ENCODE measurements around the gene ANXA11. TPM values are rescaled to one million over a fixed set of nuclear protein-coding genes. Genes with fewer than 3 reads are reported as not detected.
"Not testable (repeated sequence)": the region's sequence is repeated elsewhere in the genome, so short reads cannot be mapped to it uniquely, and the experiment has no call there.

ANXA11 gene
- total RNA-seq, 4 donors from 2014 or later = 134 to 247 (median 219) TPM

DNA sequence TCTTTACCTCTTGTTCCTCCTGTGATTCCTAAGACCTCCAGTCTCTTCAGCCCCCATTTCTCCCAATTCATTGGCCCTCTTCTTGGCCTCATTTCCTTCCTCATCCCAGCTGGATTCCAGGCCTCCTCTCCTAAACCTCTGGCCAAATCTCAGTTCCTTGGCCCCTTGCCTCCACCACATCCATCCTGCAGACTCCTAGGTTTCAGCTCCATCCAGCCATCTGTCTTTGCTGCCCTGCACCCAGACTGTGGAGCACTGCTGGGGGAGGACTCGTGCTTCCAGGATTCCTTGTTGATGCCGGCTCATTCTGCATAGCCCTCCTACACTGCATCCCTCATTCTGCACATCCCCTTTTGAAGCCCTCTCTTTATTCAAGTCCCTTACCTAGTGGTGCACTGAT is 66.1 kb downstream of the ANXA11 start:
- no peak for TF ChIP-seq POLR2A (IDR thresholded peaks at IDR 0.05)
- DNase-seq = no peak
- Histone ChIP-seq H3K9me3 (no peaks in the 10 kb centered on the region), H3K27me3 (peaks cover 36% of the 10 kb centered on the region), H3K4me1 (peaks cover 5 to 9% (median 6%) of the 10 kb centered on the region in 4 donors), H3K4me3 (no peak overlapping the region), H3K36me3 (no peaks in the 10 kb centered on the region), H3K27ac (no peak overlapping the region)
- intact Hi-C loops (cut with DNase I; ENCODE audit: low total_unique reads) (no loop called here), in situ Hi-C loops (cut with MboI; ENCODE audit: low pct_ligation_motif_present in 1 of 4, low pct_unique_long_range_greater_than_20kb in 1 of 4, low sequenced_read_pairs in 3 of 4) (no loop called here)
- 61 to 74% methylated on average over 2 of the region's 2 CpGs for WGBS, 2 donors (ENCODE audit: low coverage in 1 of 2)

DNA sequence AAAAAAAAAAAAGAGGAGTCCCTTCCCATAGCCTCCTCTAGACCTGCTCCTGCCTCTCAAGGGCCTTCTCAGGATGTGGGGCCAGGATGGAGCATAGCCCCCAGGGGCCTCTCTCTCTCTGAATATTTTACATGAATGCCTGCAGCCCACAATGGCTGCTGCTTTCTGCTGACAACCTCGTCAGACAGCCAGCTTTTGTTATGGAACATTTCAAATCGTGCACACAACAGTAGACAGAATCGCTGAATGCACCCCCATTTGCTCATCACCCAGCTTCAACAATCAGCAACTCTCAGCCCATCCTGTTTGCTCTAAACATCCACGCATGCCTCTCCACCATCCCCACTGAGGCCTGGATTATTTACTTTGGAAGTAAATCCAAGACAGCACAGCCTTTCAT is 67.4 kb downstream of the ANXA11 start:
- H3K4me3 ChIP-seq = no peak overlapping the region
- peak overlapping the region in 3 of 4 donors; percentile 58 to 71 (median 60) for H3K27ac ChIP-seq
- in situ Hi-C loops (cut with MboI; ENCODE audit: low pct_ligation_motif_present in 1 of 4, low pct_unique_long_range_greater_than_20kb in 1 of 4, low sequenced_read_pairs in 3 of 4) = no loop called here
- TF ChIP-seq CTCF (IDR thresholded peaks at IDR 0.05) (no peak), POLR2AphosphoS5 (IDR thresholded peaks at IDR 0.05) (no peak), POLR2A (IDR thresholded peaks at IDR 0.05) (no peak), EP300 (IDR thresholded peaks at IDR 0.05; ENCODE audit: low read depth) (no peak)
- no peaks in the 10 kb centered on the region for H3K9me3 ChIP-seq
- intact Hi-C loops (cut with DNase I; ENCODE audit: low total_unique reads) = no loop called here
- H3K36me3 ChIP-seq = no peaks in the 10 kb centered on the region
- H3K4me1 ChIP-seq = peaks cover 0 to 1% (median 0%) of the 10 kb centered on the region in 4 donors
- H3K27me3 ChIP-seq = peaks cover 50% of the 10 kb centered on the region
- no peak for DNase-seq
- WGBS, 2 donors (ENCODE audit: low coverage in 1 of 2) = 61 to 62% methylated on average over 3 to 4 of the region's 4 CpGs

GRCh38 chr10:80137031-80137862 is 68.1 kb downstream of the ANXA11 start:
- TF ChIP-seq EP300 (IDR thresholded peaks at IDR 0.05; ENCODE audit: low read depth) (no peak), CTCF (IDR thresholded peaks at IDR 0.05) (no peak), POLR2AphosphoS5 (IDR thresholded peaks at IDR 0.05) (no peak)
- 50 to 72% methylated on average over 1 to 12 of the region's 14 CpGs for WGBS, 2 donors (ENCODE audit: low coverage in 1 of 2)
- no peak for DNase-seq
- Histone ChIP-seq H3K27ac (peak overlapping the region; percentile 51 to 71 (median 59)), H3K4me1 (peaks cover 0 to 8% (median 3%) of the 10 kb centered on the region in 4 donors), H3K9me3 (no peaks in the 10 kb centered on the region), H3K36me3 (no peaks in the 10 kb centered on the region), H3K4me3 (no peak overlapping the region), H3K27me3 (peaks cover 56% of the 10 kb centered on the region)
- intact Hi-C loops (cut with DNase I; ENCODE audit: low total_unique reads) = no loop called here
- in situ Hi-C loops (cut with MboI; ENCODE audit: low pct_ligation_motif_present in 1 of 4, low pct_unique_long_range_greater_than_20kb in 1 of 4, low sequenced_read_pairs in 3 of 4) = no loop called here

GRCh38 chr10:80136134-80136571 is 69.2 kb downstream of the ANXA11 start:
- peaks cover 67% of the 10 kb centered on the region for H3K27me3 ChIP-seq
- H3K36me3 ChIP-seq = no peaks in the 10 kb centered on the region
- TF ChIP-seq POLR2A (IDR thresholded peaks at IDR 0.05) (no peak), CTCF (IDR thresholded peaks at IDR 0.05) (no peak), EP300 (IDR thresholded peaks at IDR 0.05; ENCODE audit: low read depth) (no peak), POLR2AphosphoS5 (IDR thresholded peaks at IDR 0.05) (no peak)
- peak overlapping the region; percentile 45 to 71 (median 59) for H3K27ac ChIP-seq
- no peak for DNase-seq
- intact Hi-C loops (cut with DNase I; ENCODE audit: low total_unique reads) = no loop called here
- no peaks in the 10 kb centered on the region for H3K9me3 ChIP-seq
- peaks cover 0 to 9% (median 3%) of the 10 kb centered on the region in 4 donors for H3K4me1 ChIP-seq
- H3K4me3 ChIP-seq = no peak overlapping the region
- 58 to 88% methylated on average over 1 to 8 of the region's 8 CpGs for WGBS, 2 donors (ENCODE audit: low coverage in 1 of 2)
- in situ Hi-C loops (cut with MboI; ENCODE audit: low pct_ligation_motif_present in 1 of 4, low pct_unique_long_range_greater_than_20kb in 1 of 4, low sequenced_read_pairs in 3 of 4) = no loop called here

DNA sequence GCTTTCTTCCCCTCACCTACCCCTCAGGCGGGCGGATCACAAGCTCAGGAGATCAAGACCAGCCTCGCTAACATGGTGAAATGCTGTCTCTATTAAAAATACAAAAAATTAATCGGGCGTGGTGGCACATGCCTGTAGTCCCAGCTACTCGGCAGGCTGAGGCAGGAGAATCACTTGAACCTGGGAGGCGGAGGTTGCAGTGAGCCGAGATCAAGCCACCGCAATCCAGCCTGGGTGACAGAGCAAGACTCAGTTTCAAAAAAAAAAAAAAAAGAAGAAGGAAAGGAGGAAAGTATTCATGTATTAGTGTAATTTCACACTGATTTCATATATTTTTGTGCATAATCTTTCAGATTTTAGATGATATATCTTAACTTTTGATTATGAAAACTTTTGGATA is 71.7 kb downstream of the ANXA11 start:
- intact Hi-C loops (cut with DNase I; ENCODE audit: low total_unique reads); H3K4me1 ChIP-seq; H3K36me3 ChIP-seq; in situ Hi-C loops (cut with MboI; ENCODE audit: low pct_ligation_motif_present in 1 of 4, low pct_unique_long_range_greater_than_20kb in 1 of 4, low sequenced_read_pairs in 3 of 4); DNase-seq; H3K9me3 ChIP-seq: not testable (repeated sequence)
- Histone ChIP-seq H3K27ac (peak overlapping the region; percentile 56 to 75 (median 62)), H3K27me3 (peaks cover 56% of the 10 kb centered on the region), H3K4me3 (peak overlapping the region in 2 of 4 donors; percentile 23 to 41)
- WGBS, 2 donors (ENCODE audit: low coverage in 1 of 2) = 73 to 84% methylated on average over 3 to 9 of the region's 9 CpGs
